CD14-positive monocyte (primary cell): Measurements from ENCODE around the gene TMTC1. TPM values are rescaled to one million over a fixed set of nuclear protein-coding genes. Genes with fewer than 3 reads are reported as not detected.

Experiments used
- DNase-seq, 3 donors: peaks; one replicate each; pipeline ENCODE4 v3.0.0-alpha.2; 2011 to 2022
- H2AFZ ChIP-seq: 2 replicates; pipeline ENCODE4 v1.6.0; 2012; ENCODE audit warnings: mild to moderate bottlenecking, low read depth, low read length, inconsistent platforms; ENCODE audit not compliant: insufficient read depth, poor library complexity, severe bottlenecking
- H3K27ac ChIP-seq, 2 donors: 1 replicate in 1 of 2; 2 replicates in 1 of 2; pipeline ENCODE4 v1.5.1; 2012 to 2013; ENCODE audit warnings: low read length in 2 of 2, control low read depth in 1 of 2, inconsistent platforms in 1 of 2, low read depth in 1 of 2, mild to moderate bottlenecking in 1 of 2
- H3K27me3 ChIP-seq, 2 donors: one replicate each; pipeline versions ENCODE4 v1.6.0 to v1.6.1; 2011 to 2013; ENCODE audit warnings: low read length in 2 of 2; ENCODE audit not compliant: control insufficient read depth in 2 of 2, insufficient read depth in 2 of 2
- H3K36me3 ChIP-seq, 2 donors: replicated peaks in 1 of 2; 1 replicate in 1 of 2; 2 replicates in 1 of 2; pipeline versions ENCODE4 v1.5.1 to v1.6.1; 2012 to 2013; ENCODE audit warnings: low read length in 2 of 2, control low read depth in 1 of 2, inconsistent platforms in 1 of 2, mild to moderate bottlenecking in 1 of 2; ENCODE audit not compliant: insufficient read depth in 2 of 2, control insufficient read depth in 1 of 2
- H3K4me1 ChIP-seq, 2 donors: 1 replicate in 1 of 2; 2 replicates in 1 of 2; pipeline versions ENCODE4 v1.5.1 to v1.6.1; 2012 to 2013; ENCODE audit warnings: low read length in 2 of 2, control low read depth in 1 of 2, inconsistent platforms in 1 of 2, mild to moderate bottlenecking in 1 of 2, moderate library complexity in 1 of 2; ENCODE audit not compliant: insufficient read depth in 2 of 2, control insufficient read depth in 1 of 2
- H3K4me2 ChIP-seq: replicated peaks from 2 replicates; pipeline ENCODE3; 2012; ENCODE audit warnings: low read length, moderate library complexity, mild to moderate bottlenecking; ENCODE audit not compliant: poor library complexity, severe bottlenecking; ENCODE audit errors: extremely low read depth
- H3K4me3 ChIP-seq, 3 experiments: fragments of 200-600 bp in 1 of 3; sonication (generic) in 1 of 3; replicated peaks in 1 of 3; 1 replicate in 2 of 3; 2 replicates in 1 of 3; pipeline ENCODE4 v1.5.1; 2011 to 2013; ENCODE audit warnings: low read length in 3 of 3, mild to moderate bottlenecking in 3 of 3, control low read depth in 2 of 3, low read depth in 2 of 3, inconsistent platforms in 1 of 3, moderate library complexity in 1 of 3
- H3K79me2 ChIP-seq: 2 replicates; pipeline ENCODE4 v1.6.0; 2012; ENCODE audit warnings: mild to moderate bottlenecking, control low read depth, inconsistent platforms, low read length, moderate library complexity; ENCODE audit not compliant: insufficient read depth
- H3K9ac ChIP-seq: 2 replicates; pipeline ENCODE4 v1.6.0; 2017; ENCODE audit warnings: low read length, mild to moderate bottlenecking; ENCODE audit not compliant: insufficient read depth, poor library complexity, severe bottlenecking
- H3K9me3 ChIP-seq, 2 donors: replicated peaks in 1 of 2; 1 replicate in 1 of 2; 2 replicates in 1 of 2; pipeline versions ENCODE4 v1.5.1 to v1.6.1; 2012 to 2013; ENCODE audit warnings: low read length in 2 of 2, control low read depth in 1 of 2; ENCODE audit not compliant: control insufficient read depth in 1 of 2, insufficient read depth in 1 of 2
- H4K20me1 ChIP-seq: 2 replicates; pipeline ENCODE4 v1.6.0; 2012; ENCODE audit warnings: mild to moderate bottlenecking, low read length, control low read depth, moderate library complexity; ENCODE audit not compliant: insufficient read depth
- H3K27ac Mint-ChIP-seq, 7 donors: one replicate each; pipeline ENCODE4 v1.8.0; 2020; ENCODE audit warnings: mild to moderate bottlenecking in 7 of 7, mixed read lengths in 7 of 7, moderate library complexity in 6 of 7, inconsistent platforms in 2 of 7
- H3K27me3 Mint-ChIP-seq, 3 donors: one replicate each; pipeline ENCODE4 v1.8.0; 2021 to 2022; ENCODE audit warnings: low read depth in 3 of 3, mild to moderate bottlenecking in 3 of 3, mixed read lengths in 3 of 3, moderate library complexity in 3 of 3, inconsistent platforms in 1 of 3
- H3K36me3 Mint-ChIP-seq, 2 donors: one replicate each; pipeline ENCODE4 v1.8.0; 2020; ENCODE audit warnings: mixed read lengths in 2 of 2, inconsistent platforms in 1 of 2, mild to moderate bottlenecking in 1 of 2
- H3K4me1 Mint-ChIP-seq: one replicate; pipeline ENCODE4 v1.8.0; 2020; ENCODE audit warnings: mild to moderate bottlenecking, mixed read lengths
- H3K4me3 Mint-ChIP-seq, 2 donors: one replicate each; pipeline ENCODE4 v1.8.0; 2020; ENCODE audit warnings: mild to moderate bottlenecking in 2 of 2, mixed read lengths in 2 of 2, moderate library complexity in 1 of 2
- H3K9me3 Mint-ChIP-seq, 7 donors: one replicate each; pipeline ENCODE4 v1.8.0; 2020 to 2022; ENCODE audit warnings: mixed read lengths in 7 of 7, mild to moderate bottlenecking in 6 of 7, moderate library complexity in 6 of 7, inconsistent platforms in 2 of 7
- WGBS: methylation state at CpG from one replicate; pipeline ENCODE4 v1.1.5; 2013; ENCODE audit warnings: missing lambda C conversion rate; ENCODE audit not compliant: insufficient coverage; 5-methylcytosine and 5-hydroxymethylcytosine counted together
- intact Hi-C, 2 donors: fragments of 100-400 bp; cut with micrococcal nuclease; formaldehyde crosslinking; loops; one replicate each; pipeline versions ENCODE4 v1.15.0 to v1.15.1; 2023
- polyA plus RNA-seq, 3 donors: library from polyadenylated mRNA; depleted of rRNA in 1 of 3; unstranded in 2 of 3; stranded (reverse) in 1 of 3; fragments of 300-500 nt in 2 of 3; fragments of >200 nt in 1 of 3; fragmentation: Illumina TruSeq in 2 of 3; gene quantifications; 1 replicate in 2 of 3; 2 replicates in 1 of 3; pipeline ENCODE4 v1.2.3, GENCODE V29; 2012 to 2021
- TF ChIP-seq, protein P1 (sequence below): fragments of 200-600 bp; IDR thresholded peaks from one replicate; pipeline ENCODE4 v1.8.0; 2022; ENCODE audit warnings: antibody characterized with exemption, mild to moderate bottlenecking

Gene TMTC1
- polyA plus RNA-seq, 3 donors = 0.57 to 5.6 (median 2.1) TPM

DNA sequence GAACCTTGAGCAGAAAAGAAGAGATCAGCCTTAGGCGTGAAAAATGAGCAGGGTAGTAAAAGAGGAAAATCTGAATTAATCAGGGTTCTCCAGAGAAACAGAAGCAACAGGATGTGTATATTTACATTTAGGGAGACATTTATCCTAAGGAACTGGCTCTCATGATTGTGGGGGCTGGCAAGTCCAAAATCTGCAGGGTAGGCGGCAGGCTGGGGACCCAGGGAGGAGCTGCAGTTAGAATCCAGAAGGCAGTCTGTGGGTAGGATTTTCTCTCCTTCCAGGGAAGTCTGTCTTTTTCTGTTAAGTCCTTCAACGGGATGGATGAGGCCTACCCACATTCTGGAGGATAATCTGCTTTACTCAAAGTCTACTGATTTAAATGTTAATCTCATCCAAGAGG, 218.8 kb downstream of the TMTC1 start:
- DNase-seq = no peak
- TF ChIP-seq, protein P1, sequence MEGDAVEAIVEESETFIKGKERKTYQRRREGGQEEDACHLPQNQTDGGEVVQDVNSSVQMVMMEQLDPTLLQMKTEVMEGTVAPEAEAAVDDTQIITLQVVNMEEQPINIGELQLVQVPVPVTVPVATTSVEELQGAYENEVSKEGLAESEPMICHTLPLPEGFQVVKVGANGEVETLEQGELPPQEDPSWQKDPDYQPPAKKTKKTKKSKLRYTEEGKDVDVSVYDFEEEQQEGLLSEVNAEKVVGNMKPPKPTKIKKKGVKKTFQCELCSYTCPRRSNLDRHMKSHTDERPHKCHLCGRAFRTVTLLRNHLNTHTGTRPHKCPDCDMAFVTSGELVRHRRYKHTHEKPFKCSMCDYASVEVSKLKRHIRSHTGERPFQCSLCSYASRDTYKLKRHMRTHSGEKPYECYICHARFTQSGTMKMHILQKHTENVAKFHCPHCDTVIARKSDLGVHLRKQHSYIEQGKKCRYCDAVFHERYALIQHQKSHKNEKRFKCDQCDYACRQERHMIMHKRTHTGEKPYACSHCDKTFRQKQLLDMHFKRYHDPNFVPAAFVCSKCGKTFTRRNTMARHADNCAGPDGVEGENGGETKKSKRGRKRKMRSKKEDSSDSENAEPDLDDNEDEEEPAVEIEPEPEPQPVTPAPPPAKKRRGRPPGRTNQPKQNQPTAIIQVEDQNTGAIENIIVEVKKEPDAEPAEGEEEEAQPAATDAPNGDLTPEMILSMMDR = no peak
- no peaks in the 10 kb centered on the region for H4K20me1 ChIP-seq
- 100% methylated on average over 2 of the region's 3 CpGs for WGBS
- Mint-ChIP-seq H3K27ac (no peak overlapping the region), H3K4me1 (peaks cover 16% of the 10 kb centered on the region), H3K4me3 (no peak overlapping the region), H3K27me3 (peaks cover 0 to 9% (median 5%) of the 10 kb centered on the region in 3 donors), H3K36me3 (peaks cover 0 to 26% of the 10 kb centered on the region in 2 donors), H3K9me3 (peaks cover 0 to 3% (median 0%) of the 10 kb centered on the region in 7 donors)
- H3K4me3 ChIP-seq = no peak overlapping the region
- H2AFZ ChIP-seq = no peak overlapping the region
- no peaks in the 10 kb centered on the region for H3K79me2 ChIP-seq
- H3K27ac ChIP-seq = no peak overlapping the region
- H3K4me1 ChIP-seq = peaks cover 0 to 6% of the 10 kb centered on the region in 2 donors
- no peaks in the 10 kb centered on the region for H3K9me3 ChIP-seq
- H3K36me3 ChIP-seq = no peaks in the 10 kb centered on the region
- no peak overlapping the region for H3K4me2 ChIP-seq
- no peak overlapping the region for H3K9ac ChIP-seq
- no peaks in the 10 kb centered on the region for H3K27me3 ChIP-seq
- intact Hi-C loops = no loop called here

DNA sequence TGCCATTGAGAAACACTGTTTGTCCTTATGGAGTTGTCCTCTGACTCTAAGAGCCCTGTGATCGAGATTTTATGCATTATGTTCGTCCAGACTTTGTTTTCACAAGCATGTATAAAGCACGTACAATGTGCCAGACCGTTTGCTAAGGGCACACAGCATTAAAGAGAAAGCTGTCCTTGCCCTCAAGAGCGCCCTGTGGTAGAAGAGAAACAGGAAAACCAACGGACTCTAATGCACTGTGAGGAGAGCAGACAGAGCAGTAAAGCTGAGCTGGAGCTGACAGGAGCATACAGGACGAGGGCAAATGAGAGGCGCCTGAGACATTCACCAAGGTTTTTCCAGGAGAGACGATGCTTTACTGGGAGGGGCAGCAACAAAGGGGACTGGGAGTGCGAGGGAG, 220.1 kb downstream of the TMTC1 start:
- Histone ChIP-seq H2AFZ (peak overlapping the region; percentile 58), H3K4me2 (peak overlapping the region; percentile 47), H3K27me3 (no peaks in the 10 kb centered on the region), H3K79me2 (no peaks in the 10 kb centered on the region), H3K4me1 (peaks cover 0 to 6% of the 10 kb centered on the region in 2 donors), H3K27ac (no peak overlapping the region), H3K9ac (peak overlapping the region; percentile 41), H3K4me3 (peak overlapping the region in 2 of 3 experiments; percentile 58 to 63), H3K9me3 (no peaks in the 10 kb centered on the region), H3K36me3 (no peaks in the 10 kb centered on the region), H4K20me1 (no peaks in the 10 kb centered on the region)
- peak overlapping the region in 2 of 7 donors; percentile 40 to 74 for H3K27ac Mint-ChIP-seq
- H3K4me1 Mint-ChIP-seq = peaks cover 18% of the 10 kb centered on the region
- peak overlapping the region; percentile 73 to 77 for H3K4me3 Mint-ChIP-seq
- WGBS = 37% methylated on average over 10 of the region's 10 CpGs
- peaks cover 0 to 25% of the 10 kb centered on the region in 2 donors for H3K36me3 Mint-ChIP-seq
- peaks cover 0 to 7% (median 5%) of the 10 kb centered on the region in 3 donors for H3K27me3 Mint-ChIP-seq
- H3K9me3 Mint-ChIP-seq = peaks cover 0 to 3% (median 0%) of the 10 kb centered on the region in 7 donors
- TF ChIP-seq, protein P1 = no peak
- no peak for DNase-seq
- intact Hi-C loops = no loop called here
